GM12874 (cell line): ENCODE measurements around the gene FDPS.
A peak's percentile ranks its signal among the peaks of the same experiment; 100 is the strongest.

ENCODE experiments used
- CTCF ChIP-seq: IDR thresholded peaks from 2 replicates; pipeline ENCODE4 v1.5.1; 2011; ENCODE audit warnings: low read depth, mild to moderate bottlenecking, control low read depth, low read length, moderate library complexity; ENCODE audit not compliant: insufficient read depth

Gene FDPS

GRCh38 chr1:155300024-155300423 lies 8.6 kb upstream of the FDPS start:
- no peak for TF ChIP-seq CTCF

GRCh38 chr1:155300553-155301329 lies 7.9 kb upstream of the FDPS start:
- no peak for TF ChIP-seq CTCF

- no peak for TF ChIP-seq CTCF
Measured at GRCh38 chr1:155301342-155301841, 7.3 kb upstream of the FDPS start, which contains the start of gene PKLR. PKLR (minus strand) TSS chr1:155301438; CDS start chr1:155301395, 43 bp downstream.

GRCh38 chr1:155304558-155305063 lies 4.1 kb upstream of the FDPS start:
- TF ChIP-seq CTCF, result no peak

- TF ChIP-seq CTCF, result no peak
Measured at GRCh38 chr1:155305881-155306391, 2.7 kb upstream of the FDPS start.

GRCh38 chr1:155307247-155307740 lies 1.4 kb upstream of the FDPS start:
- TF ChIP-seq CTCF, result peak; percentile 38; the same call in 1 of the 2 replicates

- TF ChIP-seq CTCF, result peak; percentile 18; the same call in 1 of the 2 replicates
Measured at GRCh38 chr1:155309423-155310021, 856 bp downstream of the FDPS start.
